OCI-LY3 (cell line): ENCODE measurements around the gene MAP1LC3B2.
A peak's percentile ranks its signal among the peaks of the same experiment; 100 is the strongest.

Source experiments
- H2AFZ ChIP-seq: fragments of 200-600, 300-600 bp; shearing (Covaris generic); 2 replicates; pipeline ENCODE4 v1.6.0; 2014; ENCODE audit warnings: antibody characterized with exemption, low read depth, low read length
- H3K27ac ChIP-seq: fragments of 200-600, 300-600 bp; sonication (generic); 2 replicates; pipeline ENCODE4 v1.5.1; 2014; ENCODE audit warnings: mild to moderate bottlenecking, low read length, moderate library complexity, mixed read lengths
- H3K27me3 ChIP-seq: fragments of 200-600, 300-600 bp; sonication (generic); 2 replicates; pipeline ENCODE4 v1.6.1; 2014; ENCODE audit warnings: low read depth, low read length, mixed read lengths
- H3K36me3 ChIP-seq: fragments of 200-600, 300-600 bp; sonication (generic); replicated peaks from 2 replicates; pipeline ENCODE3; 2014; ENCODE audit warnings: low read depth, low read length, mixed read lengths
- H3K4me1 ChIP-seq: fragments of 300-600, 200-600 bp; sonication (generic); 2 replicates; pipeline ENCODE4 v1.6.1; 2014; ENCODE audit warnings: low read length, mixed read lengths
- H3K4me2 ChIP-seq: fragments of 200-600, 300-600 bp; sonication (generic); 2 replicates; pipeline ENCODE4 v1.6.1; 2014; ENCODE audit warnings: low read length, mixed read lengths
- H3K4me3 ChIP-seq: fragments of 300-600, 200-600 bp; sonication (generic); 2 replicates; pipeline ENCODE4 v1.5.1; 2014; ENCODE audit warnings: antibody characterized with exemption, mild to moderate bottlenecking, low read length, moderate library complexity
- H3K79me2 ChIP-seq: fragments of 300-600, 200-600 bp; shearing (Covaris generic); 2 replicates; pipeline ENCODE4 v1.6.1; 2014; ENCODE audit warnings: mild to moderate bottlenecking, low read length, mixed read lengths
- H3K9ac ChIP-seq: fragments of 300-600, 200-600 bp; shearing (Covaris generic); 2 replicates; pipeline ENCODE4 v1.6.0; 2014; ENCODE audit warnings: mild to moderate bottlenecking, low read length, moderate library complexity
- H3K9me3 ChIP-seq: fragments of 200-600, 300-600 bp; shearing (Covaris generic); 2 replicates; pipeline ENCODE4 v1.6.1; 2014; ENCODE audit warnings: low read length, mixed read lengths; ENCODE audit not compliant: insufficient read depth
- H4K20me1 ChIP-seq: fragments of 200-600, 300-600 bp; sonication (generic); 2 replicates; pipeline ENCODE4 v1.6.1; 2016; ENCODE audit warnings: low read length, mixed read lengths; ENCODE audit not compliant: insufficient read depth
- CTCF ChIP-seq: fragments of 200-600, 300-600 bp; sonication (generic); IDR thresholded peaks from 2 replicates; pipeline ENCODE4 v1.5.1; 2014; ENCODE audit warnings: antibody characterized with exemption, low read length, low read depth
- EZH2phosphoT487 ChIP-seq: fragments of 200-600 bp; shearing (Covaris generic); IDR thresholded peaks from 2 replicates; pipeline ENCODE4 v1.6.1; 2018; ENCODE audit warnings: antibody characterized with exemption, mixed run types, low read depth

MAP1LC3B2 gene

DNA sequence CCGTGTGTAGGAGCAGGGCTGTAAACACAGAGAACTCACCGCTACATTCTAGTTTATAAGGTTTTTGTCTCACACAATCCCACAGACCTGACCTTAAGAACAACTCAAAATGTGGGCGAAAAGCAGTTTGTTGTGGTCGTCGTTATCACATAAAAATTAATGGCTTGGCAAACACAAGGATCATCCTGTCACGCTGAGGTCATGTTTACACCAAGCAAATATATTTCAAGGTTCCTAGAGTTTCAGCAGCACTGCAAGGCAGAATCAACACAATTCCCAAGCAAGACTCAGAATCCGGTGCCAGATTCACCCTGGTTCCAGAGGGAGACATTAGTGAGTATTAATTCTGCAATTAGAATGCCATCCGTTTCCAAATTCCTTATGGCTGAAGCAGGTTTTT is 30.1 kb upstream of the MAP1LC3B2 start:
- Histone ChIP-seq H3K4me1 (peaks cover 6% of the 10 kb centered on the region), H3K9ac (no peak overlapping the region), H3K9me3 (no peaks in the 10 kb centered on the region), H4K20me1 (no peaks in the 10 kb centered on the region), H3K4me2 (no peak overlapping the region), H3K4me3 (no peak overlapping the region), H2AFZ (no peak overlapping the region), H3K79me2 (no peaks in the 10 kb centered on the region), H3K36me3 (no peaks in the 10 kb centered on the region), H3K27me3 (peaks cover 30% of the 10 kb centered on the region; the same call in 1 of the 2 replicates), H3K27ac (no peak overlapping the region)
- TF ChIP-seq CTCF: no peak

DNA sequence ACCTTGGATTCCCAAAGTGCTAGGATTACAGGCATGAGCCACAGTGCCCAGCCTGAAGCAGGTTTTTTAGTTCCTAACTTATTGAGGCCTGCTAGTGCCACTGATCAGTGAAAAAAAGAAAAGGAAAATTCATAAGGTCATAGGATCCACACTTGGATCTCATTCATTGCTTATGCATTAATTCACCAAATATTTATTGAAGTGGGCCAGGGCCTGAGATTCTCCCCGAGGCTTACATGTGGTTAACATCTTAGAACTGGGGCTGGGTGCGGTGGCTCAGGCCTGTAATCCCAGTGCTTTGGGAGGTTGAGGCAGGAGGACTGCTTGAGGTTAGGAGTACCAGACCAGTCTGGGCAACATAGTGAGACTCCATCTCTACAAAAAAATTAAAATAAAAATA is 29.5 kb upstream of the MAP1LC3B2 start:
- peaks cover 25% of the 10 kb centered on the region; the same call in 1 of the 2 replicates for H3K27me3 ChIP-seq
- H3K36me3 ChIP-seq: no peaks in the 10 kb centered on the region
- no peaks in the 10 kb centered on the region for H3K9me3 ChIP-seq
- no peak overlapping the region for H3K4me3 ChIP-seq
- no peaks in the 10 kb centered on the region for H3K79me2 ChIP-seq
- no peak for TF ChIP-seq CTCF
- TF ChIP-seq EZH2phosphoT487: no peak
- no peak overlapping the region for H2AFZ ChIP-seq
- no peak overlapping the region for H3K27ac ChIP-seq
- H3K4me2 ChIP-seq: no peak overlapping the region
- no peaks in the 10 kb centered on the region for H4K20me1 ChIP-seq
- no peak overlapping the region for H3K9ac ChIP-seq
- H3K4me1 ChIP-seq: peaks cover 10% of the 10 kb centered on the region

GRCh38 chr12:116532428-116532827 is 26.8 kb upstream of the MAP1LC3B2 start:
- Histone ChIP-seq H3K27me3 (peaks cover 10% of the 10 kb centered on the region; the same call in 1 of the 2 replicates), H3K9me3 (no peaks in the 10 kb centered on the region), H3K4me2 (peak overlapping the region; percentile 97), H4K20me1 (no peaks in the 10 kb centered on the region), H3K79me2 (no peaks in the 10 kb centered on the region), H2AFZ (peak overlapping the region; percentile 97), H3K4me1 (peaks cover 27% of the 10 kb centered on the region), H3K9ac (0 out of 2 replicates have a peak overlapping the region, but pooled peaks have one; percentile 38), H3K27ac (no peak overlapping the region), H3K36me3 (no peaks in the 10 kb centered on the region), H3K4me3 (peak overlapping the region; percentile 86)
- TF ChIP-seq EZH2phosphoT487 (no peak), CTCF (peak; percentile 37)

DNA sequence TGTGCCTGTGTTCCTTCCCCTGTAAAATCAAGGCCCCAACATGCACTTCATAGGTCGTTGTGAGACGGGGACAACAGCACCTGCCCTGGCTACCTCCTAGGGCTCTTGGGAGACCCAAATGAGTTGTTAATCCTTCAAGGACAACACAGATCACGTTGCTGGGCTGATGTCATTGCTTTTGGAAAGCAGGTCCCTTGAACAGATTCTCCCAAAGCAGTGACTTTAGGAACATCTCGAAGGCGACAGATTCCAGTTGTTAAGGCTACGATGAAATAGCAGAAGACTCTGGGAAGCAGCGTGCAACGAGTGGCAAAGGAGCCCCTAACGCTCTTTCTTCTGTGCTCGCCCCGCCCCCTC is 26.2 kb upstream of the MAP1LC3B2 start:
- Histone ChIP-seq H2AFZ (peak overlapping the region; percentile 97), H3K27ac (no peak overlapping the region), H3K79me2 (no peaks in the 10 kb centered on the region), H3K9ac (peak overlapping the region; percentile 38), H3K36me3 (no peaks in the 10 kb centered on the region), H3K4me1 (peaks cover 32% of the 10 kb centered on the region), H3K4me2 (peak overlapping the region; percentile 97), H3K27me3 (peaks cover 6% of the 10 kb centered on the region; the same call in 1 of the 2 replicates), H3K9me3 (no peaks in the 10 kb centered on the region), H3K4me3 (peak overlapping the region; percentile 86), H4K20me1 (no peaks in the 10 kb centered on the region)
- TF ChIP-seq CTCF (no peak), EZH2phosphoT487 (no peak)
